GM23338 (cell line): Measurements from ENCODE around the gene DDX31. TPM values are rescaled to one million over a fixed set of nuclear protein-coding genes. Genes with fewer than 3 reads are reported as not detected.

Experiments used
- ATAC-seq: fragments of 200-7000 bp; cut with Tn5 transposase; 3 replicates; pipeline ENCODE4 v1.9.1; 2020
- DNase-seq: peaks from one replicate; pipeline ENCODE4 v3.0.0-alpha.2; 2015; ENCODE audit warnings: low spot score
- H2AFZ ChIP-seq: fragments of 200-600 bp; sonication (generic); 2 replicates; pipeline ENCODE4 v1.8.0; 2016; ENCODE audit warnings: antibody characterized with exemption, mild to moderate bottlenecking, moderate library complexity
- H3F3A ChIP-seq: fragments of 200-600 bp; sonication (generic); replicated peaks from 2 replicates; pipeline ENCODE4 v1.8.0; 2017; ENCODE audit warnings: antibody characterized with exemption, mixed run types, low read depth
- H3K27ac ChIP-seq: fragments of 200-600 bp; sonication (generic); 2 replicates; pipeline ENCODE4 v1.6.1; 2016; ENCODE audit warnings: low read depth
- H3K27me3 ChIP-seq: fragments of 200-600 bp; sonication (generic); 2 replicates; pipeline ENCODE4 v1.8.0; 2016; ENCODE audit warnings: mild to moderate bottlenecking, mixed run types, moderate library complexity; ENCODE audit not compliant: insufficient read depth
- H3K36me3 ChIP-seq: fragments of 200-600 bp; sonication (generic); 2 replicates; pipeline ENCODE4 v1.8.0; 2016; ENCODE audit warnings: mild to moderate bottlenecking; ENCODE audit not compliant: insufficient read depth
- H3K4me1 ChIP-seq: fragments of 200-600 bp; sonication (generic); 2 replicates; pipeline ENCODE4 v1.8.0; 2016; ENCODE audit warnings: mild to moderate bottlenecking, moderate library complexity; ENCODE audit not compliant: insufficient read depth
- H3K4me2 ChIP-seq: fragments of 200-600 bp; sonication (generic); 2 replicates; pipeline ENCODE4 v1.7.1; 2017; ENCODE audit warnings: mixed run types
- H3K4me3 ChIP-seq: fragments of 200-600 bp; sonication (generic); 2 replicates; pipeline ENCODE4 v1.6.1; 2016; ENCODE audit warnings: mixed run types
- H3K79me2 ChIP-seq: fragments of 200-600 bp; sonication (generic); replicated peaks from 2 replicates; pipeline ENCODE4 v1.8.0; 2017; ENCODE audit warnings: mild to moderate bottlenecking; ENCODE audit not compliant: insufficient read depth
- H3K9me2 ChIP-seq: fragments of 200-600 bp; sonication (generic); 2 replicates; pipeline ENCODE4 v1.8.0; 2017; ENCODE audit not compliant: insufficient read depth
- H4K20me1 ChIP-seq: fragments of 200-600 bp; sonication (generic); replicated peaks from 2 replicates; pipeline ENCODE4 v1.8.0; 2017; ENCODE audit warnings: mild to moderate bottlenecking; ENCODE audit not compliant: insufficient read depth
- H3K27ac Mint-ChIP-seq: 2 replicates; pipeline ENCODE4 v1.8.0; 2020; ENCODE audit warnings: inconsistent platforms, mild to moderate bottlenecking, moderate library complexity, mixed read lengths
- H3K27me3 Mint-ChIP-seq: 3 replicates; pipeline ENCODE4 v1.8.0; 2022; ENCODE audit warnings: low read depth, mild to moderate bottlenecking, moderate library complexity, mixed read lengths, inconsistent platforms; ENCODE audit not compliant: insufficient read depth, poor library complexity
- H3K36me3 Mint-ChIP-seq: 3 replicates; pipeline ENCODE4 v1.8.0; 2021; ENCODE audit warnings: low read depth, mild to moderate bottlenecking, inconsistent platforms, moderate library complexity, mixed read lengths
- H3K4me1 Mint-ChIP-seq: 3 replicates; pipeline ENCODE4 v1.8.0; 2020; ENCODE audit warnings: mild to moderate bottlenecking, inconsistent platforms, mixed read lengths
- H3K4me3 Mint-ChIP-seq: 3 replicates; pipeline ENCODE4 v1.8.0; 2021; ENCODE audit warnings: moderate library complexity, mild to moderate bottlenecking, inconsistent platforms, mixed read lengths
- H3K9me3 Mint-ChIP-seq: 3 replicates; pipeline ENCODE4 v1.8.0; 2020; ENCODE audit warnings: moderate library complexity, mild to moderate bottlenecking, inconsistent platforms, mixed read lengths
- CREB1 ChIP-seq: fragments of 250-450 bp; sonication (Bioruptor Pico); IDR thresholded peaks from 2 replicates; pipeline ENCODE4 v1.5.0; 2020; ENCODE audit warnings: low read depth, mild to moderate bottlenecking, moderate library complexity
- CTCF ChIP-seq, 2 experiments: fragments of 200-600 bp in 1 of 2; sonication (generic) in 1 of 2; conservative IDR thresholded peaks; 2 replicates each; pipeline versions ENCODE4 v1.5.1 to v1.6.1; 2016 to 2017; ENCODE audit warnings: antibody characterized with exemption in 2 of 2, low read depth in 2 of 2, mild to moderate bottlenecking in 2 of 2, moderate library complexity in 1 of 2
- ETS1 ChIP-seq: IDR thresholded peaks from 2 replicates; pipeline ENCODE4 v1.6.1; 2016; ENCODE audit warnings: antibody characterized with exemption
- EZH2 ChIP-seq: fragments of 200-600 bp; sonication (generic); IDR thresholded peaks from one replicate; pipeline ENCODE4 v1.8.0; 2017; ENCODE audit warnings: antibody characterized with exemption, mild to moderate bottlenecking, low read depth; ENCODE audit not compliant: unreplicated experiment
- EZH2phosphoT487 ChIP-seq: fragments of 200-600 bp; sonication (generic); IDR thresholded peaks from one replicate; pipeline ENCODE4 v1.8.1; 2018; ENCODE audit warnings: antibody characterized with exemption; ENCODE audit not compliant: unreplicated experiment
- JUNB ChIP-seq: IDR thresholded peaks from one replicate; pipeline ENCODE4 v1.6.1; 2016; ENCODE audit warnings: antibody characterized with exemption; ENCODE audit not compliant: unreplicated experiment
- NANOG ChIP-seq: IDR thresholded peaks from 2 replicates; pipeline ENCODE4 v1.6.1; 2016; ENCODE audit warnings: antibody characterized with exemption, borderline replicate concordance
- POLR2AphosphoS5 ChIP-seq: IDR thresholded peaks from 2 replicates; pipeline ENCODE4 v1.6.1; 2016; ENCODE audit warnings: antibody characterized with exemption, low read depth
- REST ChIP-seq: IDR thresholded peaks from one replicate; pipeline ENCODE4 v1.6.1; 2018; ENCODE audit warnings: antibody characterized with exemption; ENCODE audit not compliant: unreplicated experiment
- STAT1 ChIP-seq: IDR thresholded peaks from one replicate; pipeline ENCODE4 v1.6.1; 2016; ENCODE audit warnings: antibody characterized with exemption; ENCODE audit not compliant: unreplicated experiment
- ZNF114 ChIP-seq: fragments of 250-450 bp; sonication (Bioruptor Pico); IDR thresholded peaks from 2 replicates; pipeline ENCODE4 v1.5.0; 2020; ENCODE audit warnings: mild to moderate bottlenecking, moderate library complexity
- ZNF331 ChIP-seq: fragments of 250-450 bp; sonication (Bioruptor Pico); IDR thresholded peaks from 2 replicates; pipeline ENCODE4 v1.5.0; 2020; ENCODE audit warnings: low read depth, mild to moderate bottlenecking, moderate library complexity
- ZNF462 ChIP-seq: fragments of 250-450 bp; sonication (Bioruptor Pico); IDR thresholded peaks from 2 replicates; pipeline ENCODE4 v1.5.0; 2020; ENCODE audit warnings: mild to moderate bottlenecking, moderate library complexity
- polyA plus RNA-seq: library from polyadenylated mRNA; unstranded; fragments of >200 nt; fragmentation: Nextera tagmentation; extraction: Ambion mirVana; gene quantifications from 2 replicates; pipeline ENCODE4 v1.2.1, GENCODE V29; 2016
- total RNA-seq: library from RNA; depleted of rRNA; stranded (reverse); fragments of >200 nt; shearing (Covaris generic); gene quantifications from 2 replicates; pipeline ENCODE4 v1.2.3, GENCODE V29; 2014

The DDX31 gene
- total and polyA plus RNA-seq, 2 experiments from 2014 or later = 14.8 to 23.5 TPM

GRCh38 chr9:132698989-132699388 lies 29.2 kb upstream of the DDX31 start:
- Histone ChIP-seq H3K36me3 (peaks cover 3% of the 10 kb centered on the region; the same call in 1 of the 2 replicates), H3K4me1 (no peaks in the 10 kb centered on the region), H3K27me3 (no peaks in the 10 kb centered on the region), H3K9me2 (no peaks in the 10 kb centered on the region), H3K4me3 (no peak overlapping the region), H3K79me2 (no peaks in the 10 kb centered on the region), H2AFZ (no peak overlapping the region), H3K4me2 (no peak overlapping the region), H3K27ac (no peak overlapping the region), H3F3A (no peaks in the 10 kb centered on the region), H4K20me1 (0 out of 2 replicates have a peak, but pooled peaks cover 3% of the 10 kb centered on the region)
- Mint-ChIP-seq H3K27ac (no peak overlapping the region), H3K4me3 (no peak overlapping the region), H3K36me3 (peaks cover 14% of the 10 kb centered on the region; the same call in 2 of the 3 replicates), H3K9me3 (peaks cover 55% of the 10 kb centered on the region), H3K27me3 (peaks cover 4% of the 10 kb centered on the region), H3K4me1 (no peaks in the 10 kb centered on the region)
- ATAC-seq (no peak), DNase-seq (no peak)
- TF ChIP-seq STAT1 (no peak), NANOG (no peak), CTCF (conservative IDR thresholded peaks at IDR 0.05; ENCODE audit: low read depth in 2 of 2) (no peak), ZNF331 (CRISPR knock-in tag) (no peak), ZNF462 (no peak), EZH2phosphoT487 (no peak), ZNF114 (CRISPR knock-in tag) (no peak), EZH2 (no peak), ETS1 (no peak), CREB1 (no peak), REST (no peak), JUNB (no peak), POLR2AphosphoS5 (no peak)
